GM18873 (cell line): Measurements from ENCODE around the gene AOPEP.

ENCODE experiments used
- ATAC-seq: cut with Tn5 transposase; IDR thresholded peaks from one replicate; pipeline ENCODE4 v1.9.1; 2021; ENCODE audit warnings: mild to moderate bottlenecking, moderate library complexity, moderate number of reproducible peaks; ENCODE audit not compliant: unreplicated experiment, low FRiP score

The AOPEP gene

DNA sequence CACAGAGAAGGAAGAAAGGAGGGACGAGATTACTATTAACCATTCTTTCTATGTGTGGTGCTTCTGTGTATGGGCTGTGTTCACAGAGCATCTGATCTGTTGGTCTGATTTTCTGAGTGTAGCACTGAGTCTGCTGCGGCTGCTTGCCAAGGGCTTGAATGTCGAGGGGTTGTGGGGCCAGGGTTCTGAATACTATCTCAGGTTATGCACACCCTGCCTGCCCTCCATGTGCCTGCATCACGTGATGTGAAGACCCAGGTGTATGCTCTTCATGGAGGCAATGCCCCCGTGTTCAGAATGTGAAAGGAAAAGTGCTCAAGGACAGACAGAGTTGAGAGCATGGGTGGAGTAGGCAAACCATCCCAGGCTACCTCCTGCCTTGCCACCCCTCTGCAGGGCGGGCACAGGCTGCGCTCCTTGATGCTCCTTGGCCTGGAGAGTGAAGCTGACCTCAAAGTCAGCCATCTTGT, 336.1 kb downstream of the AOPEP start:
- ATAC-seq: no peak

DNA sequence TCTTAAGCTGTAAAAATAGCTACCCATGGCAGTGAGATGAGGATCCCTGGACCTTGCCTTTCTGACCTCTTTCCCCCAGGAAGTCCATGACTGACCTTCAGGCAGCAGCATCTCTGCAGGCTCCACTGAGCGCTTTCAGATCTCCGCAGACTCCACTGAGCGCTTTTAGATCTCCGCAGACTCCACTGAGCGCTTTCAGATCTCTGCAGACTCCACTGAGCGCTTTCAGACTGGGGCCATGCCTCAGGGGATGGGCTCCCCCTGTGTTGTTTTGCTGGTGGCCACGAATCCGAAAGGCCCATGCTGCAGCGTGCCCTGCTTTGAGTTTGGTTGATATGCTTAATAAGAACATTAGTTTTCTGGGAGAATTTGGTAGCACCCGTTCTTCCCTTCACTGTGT, 336.8 kb downstream of the AOPEP start:
- ATAC-seq: no peak

DNA sequence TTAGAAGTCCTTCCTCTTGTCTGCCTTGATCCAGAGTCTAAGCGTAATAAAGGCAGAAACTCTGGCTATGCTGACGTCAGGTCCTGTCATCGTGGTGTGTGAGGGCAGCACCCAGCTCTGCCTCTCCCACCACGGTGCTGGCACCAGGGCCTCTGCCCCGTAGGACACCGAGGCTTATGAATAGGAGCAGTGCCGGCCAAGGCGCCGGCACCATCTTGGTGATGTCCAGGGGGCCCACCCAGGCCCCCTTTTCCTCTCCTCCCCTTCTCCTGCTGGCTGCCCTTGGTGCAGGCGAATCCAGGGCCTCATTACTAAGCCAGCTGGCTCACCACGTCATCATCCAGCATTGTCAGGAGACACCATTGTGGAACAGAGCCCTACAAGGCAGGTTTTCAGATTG, 338.7 kb downstream of the AOPEP start:
- ATAC-seq: no peak

DNA sequence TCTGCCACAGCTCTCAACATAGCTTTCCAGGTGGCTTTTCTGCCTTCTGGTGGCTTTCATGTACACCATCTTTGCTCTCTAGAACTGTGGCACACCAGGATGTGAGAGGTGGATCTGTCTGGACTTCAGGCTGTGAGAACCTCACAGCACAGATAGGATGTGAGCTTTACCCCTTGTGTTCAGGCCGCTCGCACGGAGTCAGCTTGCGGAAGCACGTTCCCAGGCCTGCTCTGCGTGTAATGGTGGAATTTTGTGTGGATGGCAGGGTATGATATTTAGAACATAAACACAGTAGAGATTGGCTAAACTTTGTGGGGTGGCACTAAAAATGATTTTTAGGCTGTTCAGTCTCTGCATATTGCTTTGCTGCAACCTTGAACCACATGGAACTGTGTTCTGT, 340.6 kb downstream of the AOPEP start:
- no peak for ATAC-seq

DNA sequence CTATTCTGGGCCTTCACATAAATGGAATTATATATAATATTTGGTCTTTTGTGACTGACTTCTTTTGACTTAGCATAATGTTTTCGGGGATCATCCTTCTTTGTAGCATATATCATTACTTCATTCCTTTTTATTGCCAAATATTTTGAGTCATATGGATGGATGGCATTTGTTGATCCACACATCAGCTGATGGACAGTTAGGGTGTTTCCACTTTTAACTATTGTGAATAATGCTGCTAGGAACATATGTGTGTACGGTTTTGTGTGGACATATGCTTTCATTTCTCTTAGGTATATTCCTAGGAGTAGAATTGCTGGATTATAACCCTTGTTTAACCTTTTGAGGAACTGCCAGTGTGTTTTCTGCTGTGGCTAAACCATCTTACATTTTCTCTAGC, 341.4 kb downstream of the AOPEP start:
- no peak for ATAC-seq

DNA sequence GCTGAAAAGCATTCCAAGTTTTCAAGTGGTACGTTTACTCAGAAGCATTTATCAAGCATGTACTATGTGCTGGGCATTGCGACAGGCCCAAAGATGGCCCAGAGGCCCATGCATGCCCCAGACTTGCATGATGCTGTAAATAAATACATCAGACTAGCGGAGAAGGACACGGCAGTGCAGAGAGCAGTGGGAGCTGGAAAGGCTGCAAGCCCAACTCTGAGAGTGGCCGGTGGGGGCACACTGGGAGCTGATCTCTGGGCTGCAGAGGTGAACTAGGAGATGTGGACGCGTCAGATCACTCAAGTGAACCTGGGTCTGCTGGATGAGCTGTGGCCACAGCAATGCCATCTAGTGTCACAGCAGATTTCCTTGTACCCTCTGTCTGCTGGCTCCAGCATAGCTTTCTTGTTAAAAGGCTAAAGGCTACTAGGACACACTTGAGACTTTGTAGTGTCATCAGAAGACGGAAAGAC, 344.1 kb downstream of the AOPEP start:
- ATAC-seq: no peak

DNA sequence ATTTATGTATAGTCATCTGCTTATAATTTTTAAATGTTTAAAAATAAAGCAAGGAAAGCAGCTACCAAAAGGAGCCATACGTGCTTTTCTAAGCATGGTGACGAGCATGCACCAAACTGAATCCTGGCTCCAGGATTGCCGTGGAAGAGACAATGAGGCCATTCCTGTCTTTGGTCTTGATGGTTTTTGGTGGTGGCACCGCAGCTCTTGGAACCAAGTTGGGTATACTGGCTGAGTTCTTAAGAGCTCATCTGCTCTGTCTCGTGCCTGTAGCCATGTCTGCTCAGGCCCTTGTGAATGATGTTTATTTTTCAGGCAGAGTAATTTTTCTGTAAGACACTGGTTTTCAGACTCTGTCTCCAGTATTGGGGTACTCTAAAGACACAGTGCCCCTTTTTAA, 345.0 kb downstream of the AOPEP start:
- no peak for ATAC-seq

DNA sequence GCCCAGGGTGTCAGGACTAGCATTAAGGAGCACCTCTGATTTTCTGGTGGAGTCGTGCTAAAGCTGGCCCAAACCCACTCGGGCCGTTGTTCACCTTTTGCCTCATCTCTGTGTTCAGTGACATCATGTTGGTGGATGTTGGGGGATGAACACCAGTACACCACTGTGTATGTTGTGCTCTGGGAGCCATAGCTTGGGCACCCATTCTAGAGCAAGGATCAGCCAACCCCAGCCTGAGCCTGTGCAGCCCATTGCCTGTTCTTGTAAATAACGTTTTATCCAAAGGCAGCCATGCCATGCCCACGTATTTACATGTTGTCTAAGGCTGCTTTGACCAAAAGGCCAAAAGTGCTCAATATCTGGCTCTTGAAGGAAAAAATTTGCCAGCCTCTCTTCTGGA, 345.4 kb downstream of the AOPEP start:
- no peak for ATAC-seq

DNA sequence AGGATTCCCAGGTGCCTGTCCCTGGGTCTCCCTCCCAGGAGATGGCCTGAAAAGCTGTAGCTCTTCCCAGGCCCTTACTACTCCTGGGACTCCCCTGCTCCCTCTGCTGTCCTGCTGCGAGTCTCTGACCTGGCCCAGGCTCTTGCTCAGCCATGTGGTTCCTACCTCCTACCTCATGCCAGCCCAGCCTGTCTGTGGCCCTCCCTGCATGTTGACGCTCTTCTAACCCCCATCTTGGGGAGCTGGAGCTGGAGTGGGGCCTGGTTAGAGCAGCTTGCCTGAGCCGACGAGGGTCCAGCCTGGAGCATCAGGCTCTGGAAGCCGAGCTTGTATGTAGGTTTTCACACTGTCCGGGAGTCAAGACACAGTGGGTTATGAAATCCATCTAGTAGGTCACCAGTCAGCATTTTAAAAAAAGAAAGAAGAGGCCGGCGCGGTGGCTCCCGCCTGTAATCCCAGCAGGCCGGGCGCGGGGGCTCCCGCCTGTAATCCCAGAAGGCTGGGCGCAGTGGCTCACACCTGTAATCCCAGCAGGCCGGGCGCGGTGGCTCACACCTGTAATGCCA, 346.6 kb downstream of the AOPEP start:
- ATAC-seq: no peak

DNA sequence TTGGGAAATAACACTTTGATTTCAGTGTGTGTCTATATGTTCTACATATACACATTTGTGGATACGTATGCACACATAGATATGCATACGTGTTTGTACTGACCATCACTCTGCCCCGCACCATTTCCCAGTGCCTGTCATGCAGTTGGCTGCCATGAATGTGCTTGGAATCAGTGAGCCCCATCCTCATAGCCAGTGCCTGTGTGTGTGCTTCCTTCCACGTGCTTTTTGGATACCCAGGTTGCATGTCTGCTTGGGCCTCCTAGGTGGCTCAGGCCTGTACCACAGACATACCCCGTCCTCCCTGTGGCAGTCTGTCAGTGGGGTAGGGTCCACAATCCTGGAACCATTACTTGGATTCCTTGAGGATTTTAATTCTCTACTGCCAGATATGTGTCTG, 347.4 kb downstream of the AOPEP start:
- no peak for ATAC-seq

DNA sequence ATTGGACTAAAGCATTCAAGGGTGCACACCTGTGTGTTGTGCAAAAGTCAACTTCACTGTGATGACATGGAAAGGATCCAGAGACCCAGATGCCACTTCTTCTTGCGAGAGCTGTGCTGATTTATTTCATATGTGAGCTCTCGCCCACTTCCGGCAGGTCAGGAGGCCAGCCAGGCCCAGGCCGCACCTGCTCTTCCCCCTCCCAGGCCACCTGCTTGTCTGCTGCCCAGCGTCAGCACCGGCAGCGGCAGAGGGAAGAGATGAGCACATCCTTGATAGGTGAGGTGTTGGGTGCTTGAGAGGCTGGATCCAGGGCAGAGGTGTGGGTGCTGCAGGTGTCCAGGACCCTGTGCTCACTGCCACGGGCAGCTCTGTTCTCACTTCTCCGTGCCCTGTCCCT, 348.1 kb downstream of the AOPEP start:
- ATAC-seq: no peak

DNA sequence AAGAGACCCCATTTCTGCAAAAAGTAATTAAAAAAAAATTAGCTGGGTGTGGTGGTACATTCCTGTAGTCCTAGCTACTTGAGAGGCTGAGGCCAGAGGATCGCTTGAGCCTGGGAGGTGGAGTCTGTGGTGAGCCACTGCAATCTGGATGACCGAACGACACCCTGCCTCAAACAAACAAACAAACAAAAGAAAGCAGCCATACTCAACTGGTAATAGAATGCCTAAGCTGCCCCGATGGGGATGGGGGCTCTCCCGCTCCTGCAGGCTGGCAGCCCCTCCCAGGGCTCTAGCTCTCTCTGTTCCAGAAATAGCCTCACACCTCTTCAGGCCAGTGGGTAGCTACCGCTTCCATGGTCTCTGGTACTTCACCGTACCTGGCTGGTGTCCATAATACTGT, 349.2 kb downstream of the AOPEP start:
- ATAC-seq: no peak

DNA sequence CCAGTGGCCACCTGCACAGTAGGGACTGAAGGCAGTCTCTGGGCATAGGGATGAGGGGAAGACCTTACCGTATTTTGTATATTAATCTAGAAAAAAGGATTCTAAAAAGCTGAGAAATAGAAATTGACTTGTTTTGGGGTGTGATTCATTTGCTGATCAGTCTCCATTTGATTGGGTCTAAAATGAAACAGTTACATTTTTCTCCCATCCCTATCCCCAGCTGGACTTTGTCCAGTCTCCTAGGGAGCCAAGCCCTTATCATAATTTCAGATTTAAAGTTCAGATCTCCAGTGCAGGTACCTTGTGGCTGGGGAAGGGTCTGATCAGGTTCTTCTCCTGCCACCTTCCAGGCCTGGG, 350.2 kb downstream of the AOPEP start:
- ATAC-seq: no peak

DNA sequence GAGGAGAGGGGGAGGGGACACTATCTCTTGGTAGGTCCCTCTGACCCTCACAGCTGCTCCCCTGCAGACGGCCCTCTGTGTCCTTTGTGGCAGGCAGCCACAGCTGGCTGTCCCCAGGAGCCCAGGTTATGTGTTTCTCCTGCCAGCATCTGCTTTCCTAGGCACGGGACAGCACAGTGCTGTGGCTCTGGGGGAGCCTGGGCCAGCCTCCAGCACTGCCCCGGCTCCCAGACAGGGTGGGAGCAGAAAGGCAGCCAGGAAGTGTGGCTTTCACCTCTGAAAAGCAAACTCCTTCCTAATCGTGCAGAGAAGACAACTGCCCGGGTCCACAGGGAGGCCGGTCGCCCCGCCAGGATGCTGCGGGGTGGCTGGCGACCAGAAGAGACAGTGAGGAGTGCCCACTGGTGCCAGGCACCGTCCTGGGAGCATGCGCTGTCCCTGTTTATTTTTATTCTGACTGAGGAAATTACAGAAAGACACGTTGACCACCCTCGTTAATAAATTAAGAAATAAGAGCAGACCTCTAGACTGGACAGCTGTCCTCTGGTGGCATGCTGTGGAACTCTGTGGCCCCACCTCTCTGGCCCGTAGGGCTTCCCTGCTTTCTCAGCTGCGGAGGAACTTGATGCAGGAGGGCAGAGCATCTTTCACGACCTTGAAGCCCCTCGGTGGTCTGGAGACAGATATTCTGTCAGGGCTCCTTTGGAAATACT, 350.7 kb downstream of the AOPEP start:
- no peak for ATAC-seq

DNA sequence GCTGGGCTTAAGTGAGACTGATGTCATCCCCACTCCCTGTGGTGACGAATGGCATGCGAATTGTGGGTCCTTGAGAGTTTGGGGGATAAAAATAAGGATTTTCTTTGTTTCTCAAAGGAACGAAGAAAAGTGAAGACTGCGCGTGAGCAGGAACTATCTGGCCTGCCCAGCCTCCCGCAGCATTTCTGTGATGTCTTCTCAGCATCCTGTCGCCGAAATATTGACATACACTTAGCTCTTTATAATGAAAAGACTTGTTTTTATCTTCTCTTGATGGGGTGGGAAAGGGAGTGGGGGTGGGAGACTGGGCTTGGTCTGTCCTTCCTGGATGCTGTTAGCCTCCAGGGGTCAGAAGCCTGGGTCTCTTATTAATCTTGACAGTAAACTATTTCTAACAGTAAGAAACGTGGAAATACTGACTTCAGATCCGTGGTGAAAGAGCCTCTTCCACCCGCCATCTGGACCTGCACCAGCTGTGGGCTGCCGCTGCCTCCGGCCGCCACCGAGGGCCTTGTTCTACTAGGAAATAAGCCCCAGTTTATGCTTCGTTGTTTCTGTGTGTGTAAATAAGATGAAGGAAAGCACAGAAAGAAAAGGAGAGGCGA, 351.4 kb downstream of the AOPEP start:
- no peak for ATAC-seq

DNA sequence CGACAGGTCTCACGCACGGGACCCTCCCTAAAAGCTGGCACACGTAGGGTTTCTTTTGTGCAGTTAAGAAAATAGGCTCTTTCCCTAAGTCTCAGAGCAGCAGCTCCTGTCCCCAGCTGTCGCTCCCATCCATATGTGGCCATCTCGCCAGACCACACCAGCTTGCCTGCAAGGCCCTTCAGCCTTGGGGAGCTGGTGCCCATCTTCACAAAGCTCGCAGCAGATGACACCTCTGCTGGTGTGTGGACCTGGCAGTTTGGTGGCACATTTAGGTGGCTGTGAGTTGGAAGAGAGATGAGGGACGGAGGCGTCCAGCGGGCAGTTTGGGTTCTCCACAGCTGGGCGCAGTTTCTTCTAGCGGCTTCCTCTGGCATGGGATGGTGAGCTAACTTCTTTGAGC, 352.0 kb downstream of the AOPEP start:
- no peak for ATAC-seq

DNA sequence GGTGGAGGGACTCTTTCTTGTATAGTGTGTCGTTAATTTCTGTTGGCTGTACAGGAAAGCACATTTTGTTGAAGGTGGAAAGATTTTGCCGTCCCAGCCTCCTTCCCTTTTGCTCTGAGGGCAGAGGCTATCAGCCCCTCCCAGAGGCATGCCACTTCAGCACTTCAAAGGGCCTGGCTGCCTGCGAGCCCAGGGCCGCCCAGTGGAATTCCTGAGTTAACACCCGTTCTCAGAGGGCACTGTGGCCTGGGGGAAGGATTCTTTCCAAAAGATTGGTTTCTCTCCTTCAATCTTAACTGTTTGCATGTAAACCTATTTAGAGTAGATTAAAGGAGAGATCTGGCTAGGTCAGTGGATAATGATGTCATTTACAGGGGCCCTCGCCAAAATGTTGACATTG, 352.4 kb downstream of the AOPEP start:
- no peak for ATAC-seq

DNA sequence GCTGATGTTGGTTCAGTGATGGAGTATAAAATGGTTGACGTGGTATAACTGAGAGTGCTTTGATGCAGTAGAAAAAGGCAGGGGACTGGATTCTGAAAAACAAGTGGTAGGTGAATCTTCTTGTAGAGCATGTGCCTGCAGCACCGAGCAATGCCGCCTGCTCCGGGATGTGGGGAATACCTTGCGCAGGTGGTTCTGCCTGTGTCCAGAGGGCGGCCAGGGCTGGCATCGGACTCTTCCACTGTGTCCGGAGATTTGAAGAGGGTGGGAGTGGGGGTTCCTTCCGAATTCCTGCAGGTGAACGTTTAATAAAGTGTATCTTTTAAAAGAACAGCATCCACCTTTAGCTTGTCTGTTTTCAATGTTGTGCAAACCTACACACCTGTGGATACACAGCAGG, 353.0 kb downstream of the AOPEP start:
- no peak for ATAC-seq

DNA sequence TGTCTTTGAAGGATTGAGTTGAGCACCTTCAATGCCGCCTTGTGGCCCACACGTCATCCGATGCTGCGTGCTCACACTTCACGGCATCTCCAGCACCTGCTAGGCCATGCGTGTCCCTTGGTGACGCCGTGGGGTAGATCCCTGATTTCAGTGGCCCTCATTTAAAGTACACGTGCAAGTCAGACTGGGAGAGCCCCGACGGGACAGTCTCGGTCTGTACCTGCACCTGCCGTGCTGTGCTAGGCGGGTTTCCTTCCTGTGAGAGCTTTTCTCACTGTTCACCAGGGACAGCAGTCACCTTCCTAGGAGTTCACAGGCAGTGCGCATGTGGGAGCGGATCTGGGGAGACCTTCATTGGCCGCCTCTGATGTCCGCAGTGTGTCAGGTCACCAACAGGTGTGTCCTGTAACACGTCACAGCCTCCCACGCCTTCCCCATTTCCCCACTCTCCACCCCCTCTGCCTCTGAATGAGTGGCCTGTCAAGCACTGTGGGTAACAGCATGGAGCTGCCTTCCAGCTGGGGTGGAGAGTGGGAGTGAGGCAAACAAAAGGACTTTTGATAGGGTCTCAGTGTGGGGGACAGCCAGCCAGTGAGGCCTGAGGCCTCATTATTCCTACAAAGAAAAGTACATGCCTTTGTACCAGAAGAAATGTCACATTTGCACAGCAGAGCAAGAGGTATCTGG, 354.6 kb downstream of the AOPEP start:
- no peak for ATAC-seq

DNA sequence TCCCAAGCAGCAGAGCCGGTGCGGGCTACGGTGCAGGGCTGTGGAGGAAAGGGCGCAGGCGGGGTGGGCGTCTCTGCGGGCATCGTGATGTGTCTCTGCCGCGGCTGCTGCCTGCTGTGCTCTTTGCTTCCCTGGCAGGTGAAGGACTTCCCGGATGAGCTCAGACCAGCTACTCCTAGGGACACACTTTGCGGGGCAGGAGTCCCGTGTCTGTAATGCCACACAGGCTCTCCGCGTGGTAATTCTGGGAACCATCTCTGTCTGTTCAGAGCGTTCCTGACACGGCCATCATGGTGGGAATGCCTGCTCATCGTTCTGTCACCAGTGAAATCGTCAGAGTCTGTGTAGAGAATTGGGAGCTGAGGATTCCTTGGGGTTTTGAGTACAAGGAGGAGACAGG, 355.5 kb downstream of the AOPEP start:
- ATAC-seq: no peak

DNA sequence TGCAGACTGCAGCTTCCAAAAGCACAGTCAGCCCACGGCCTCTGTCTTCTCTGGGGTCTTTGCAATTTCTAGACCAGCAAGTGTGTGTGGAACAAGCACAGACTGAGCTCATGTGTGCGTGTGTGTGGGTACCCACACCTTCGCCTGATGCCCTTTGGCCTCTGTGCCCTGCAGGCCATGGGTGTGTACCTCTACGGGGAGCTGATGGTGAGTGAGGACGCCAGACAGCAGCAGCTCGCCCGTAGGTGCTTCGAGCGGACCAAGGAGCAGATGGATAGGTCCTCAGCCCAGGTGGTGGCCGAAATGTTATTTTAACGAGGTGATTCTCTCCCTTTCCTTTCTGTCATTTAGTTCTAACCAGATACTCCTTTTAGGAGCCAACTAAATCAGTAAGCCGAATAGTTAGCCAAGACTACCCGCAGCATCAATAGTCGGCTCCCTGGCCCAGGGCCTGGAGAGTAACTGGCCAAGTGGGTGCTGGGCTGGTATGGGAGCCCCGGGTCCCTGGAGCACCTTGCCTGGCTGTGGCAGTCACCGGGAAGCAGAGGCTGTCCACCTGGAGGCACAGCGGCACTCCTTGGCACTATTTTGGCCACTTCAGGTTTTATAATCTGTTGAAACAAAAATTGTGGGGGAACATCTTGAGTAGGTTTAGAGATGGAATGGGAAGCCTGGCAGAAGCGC, 356.0 kb downstream of the AOPEP start:
- no peak for ATAC-seq
